GM19239 (cell line): ENCODE results near the gene TMC1.
"Not testable (repeated sequence)": the region's sequence is repeated elsewhere in the genome, so short reads cannot be mapped to it uniquely, and the experiment has no call there.

Experiments used
- DNase-seq: peaks from one replicate; pipeline ENCODE4 v3.0.0; 2011; ENCODE audit warnings: low spot score; ENCODE audit not compliant: insufficient read length
- FAIRE-seq: peaks from 2 replicates; lab custom pipeline; 2011; peaks lifted over from hg19 to GRCh38; lab: Jason Lieb, UNC

TMC1 gene

GRCh38 chr9:72524820-72525540 is 3.6 kb downstream of the TMC1 start:
- DNase-seq (no peak), FAIRE-seq (peak; percentile 47)

- DNase-seq (peak; percentile 10), FAIRE-seq (peak; percentile 61)
Observed at GRCh38 chr9:72526901-72527800, 5.7 kb downstream of the TMC1 start.

- FAIRE-seq (no peak), DNase-seq (no peak)
Observed at GRCh38 chr9:72527801-72528195, 6.4 kb downstream of the TMC1 start.

GRCh38 chr9:72529531-72529930 is 8.1 kb downstream of the TMC1 start:
- no peak for FAIRE-seq
- DNase-seq, result no peak

- DNase-seq (no peak), FAIRE-seq (no peak)
Observed at GRCh38 chr9:72533322-72533721, 11.9 kb downstream of the TMC1 start.

GRCh38 chr9:72534931-72535330 is 13.5 kb downstream of the TMC1 start:
- no peak for DNase-seq
- FAIRE-seq, result no peak

GRCh38 chr9:72537011-72537545 is 15.7 kb downstream of the TMC1 start:
- DNase-seq (no peak), FAIRE-seq (no peak)

- DNase-seq, result no peak
- no peak for FAIRE-seq
Observed at GRCh38 chr9:72537671-72538070, 16.3 kb downstream of the TMC1 start.

GRCh38 chr9:72538921-72539702 is 17.7 kb downstream of the TMC1 start:
- FAIRE-seq, result no peak
- DNase-seq, result no peak

GRCh38 chr9:72539824-72540347 is 18.5 kb downstream of the TMC1 start:
- FAIRE-seq, result no peak
- DNase-seq, result no peak

- DNase-seq (no peak), FAIRE-seq (no peak)
Observed at GRCh38 chr9:72540348-72540873, 19.0 kb downstream of the TMC1 start.

GRCh38 chr9:72542537-72542833 is 21.1 kb downstream of the TMC1 start:
- FAIRE-seq, DNase-seq: not testable (repeated sequence)

- FAIRE-seq (no peak), DNase-seq (no peak)
Observed at GRCh38 chr9:72542917-72543316, 21.5 kb downstream of the TMC1 start.

GRCh38 chr9:72551306-72551705 is 29.9 kb downstream of the TMC1 start:
- DNase-seq (no peak), FAIRE-seq (no peak)

- no peak for FAIRE-seq
- DNase-seq, result no peak
Observed at GRCh38 chr9:72552356-72552755, 30.9 kb downstream of the TMC1 start.

GRCh38 chr9:72554221-72554641 is 32.8 kb downstream of the TMC1 start:
- DNase-seq (no peak), FAIRE-seq (no peak)

GRCh38 chr9:72557549-72557948 is 36.1 kb downstream of the TMC1 start:
- FAIRE-seq (no peak), DNase-seq (no peak)

- DNase-seq (no peak), FAIRE-seq (no peak)
Observed at GRCh38 chr9:72560086-72560485, 38.7 kb downstream of the TMC1 start.

- FAIRE-seq (no peak), DNase-seq (no peak)
Observed at GRCh38 chr9:72563806-72564205, 42.4 kb downstream of the TMC1 start.
